Psoas muscle (tissue), 8 donors: Measurements from ENCODE around the gene CFAP74. TPM values are rescaled to one million over a fixed set of nuclear protein-coding genes. Genes with fewer than 3 reads are reported as not detected.

ENCODE experiments used
- ATAC-seq, 4 donors: fragments of 200-7000 bp; cut with Tn5 transposase; one replicate each; pipeline ENCODE4 v1.9.1; 2020; ENCODE audit warnings: moderate library complexity in 3 of 4, mild to moderate bottlenecking in 2 of 4
- DNase-seq, 2 donors: peaks; one replicate each; pipeline ENCODE4 v3.0.0-alpha.2; 2020
- H3K27ac ChIP-seq: fragments of 200-600 bp; one replicate; pipeline ENCODE4 v1.8.0; 2022
- H3K27me3 ChIP-seq, 3 donors: fragments of 200-600 bp in 1 of 3; one replicate each; pipeline versions ENCODE4 v1.6.1 to v1.8.0; 2013 to 2022; ENCODE audit warnings: low read length in 2 of 3, mild to moderate bottlenecking in 2 of 3, moderate library complexity in 1 of 3; ENCODE audit not compliant: insufficient read depth in 3 of 3
- H3K36me3 ChIP-seq, 2 donors: fragments of 200-600 bp in 1 of 2; one replicate each; pipeline versions ENCODE4 v1.6.1 to v1.8.0; 2013 to 2022; ENCODE audit warnings: low read depth in 1 of 2, mild to moderate bottlenecking in 1 of 2, moderate library complexity in 1 of 2; ENCODE audit not compliant: insufficient read depth in 1 of 2
- H3K4me1 ChIP-seq: fragments of 200-600 bp; one replicate; pipeline ENCODE4 v1.8.0; 2022
- H3K4me3 ChIP-seq: fragments of 200-600 bp; one replicate; pipeline ENCODE4 v1.8.0; 2022; ENCODE audit warnings: mild to moderate bottlenecking
- H3K9me3 ChIP-seq: fragments of 200-600 bp; one replicate; pipeline ENCODE4 v1.8.0; 2022
- WGBS, 3 donors: extraction: QIAGEN DNeasy Blood & Tissue Kit; methylation state at CpG; one replicate each; pipeline versions ENCODE4 v1.1.6 to v1.1.7; 2013; 5-methylcytosine and 5-hydroxymethylcytosine counted together
- intact Hi-C, 2 donors: fragments of 100-400 bp; cut with DNase I; formaldehyde crosslinking; loops; one replicate each; pipeline versions ENCODE4 v1.11.0 to v1.14.2; 2022
- polyA plus RNA-seq, 3 donors: library from polyadenylated mRNA; stranded (reverse); fragments of 200-250 nt; gene quantifications; one replicate each; pipeline ENCODE4 v1.2.3, GENCODE V29; 2013
- total RNA-seq, 4 donors: library from RNA; stranded (reverse); fragmentation: NEBNext Ultra II Directional in 2 of 4; extraction: Animal tissue kit (Norgen Biotek cat#: 25700) in 2 of 4; gene quantifications; one replicate each; pipeline versions ENCODE4 v1.2.1 to v1.2.4, GENCODE V29; 2021 to 2023
- TF ChIP-seq, protein P1 (sequence below): fragments of 200-600 bp; IDR thresholded peaks from one replicate; pipeline ENCODE4 v1.8.0; 2022; ENCODE audit warnings: antibody characterized with exemption
- donor health status: healthy with polysubstance abuse.
- donor health status: DM: no; HTN: no; CAD: no; lungs with moderate emphysema.
- donor health status: Bipolar disorder and iron deficiency.
- donor health status: healthy.
- donor health status: DM: yes; HTN: yes; CAD: no.
- donor health status: DM: no; HTN: no; CAD: no.
- donor health status: DM: no; HTN: no; CAD: no.
- donor health status: DM: yes; HTN: yes; CAD: no.

Gene CFAP74
- total and polyA plus RNA-seq, 7 donors, result 0.01 to 0.05 TPM; not detected in 5

DNA sequence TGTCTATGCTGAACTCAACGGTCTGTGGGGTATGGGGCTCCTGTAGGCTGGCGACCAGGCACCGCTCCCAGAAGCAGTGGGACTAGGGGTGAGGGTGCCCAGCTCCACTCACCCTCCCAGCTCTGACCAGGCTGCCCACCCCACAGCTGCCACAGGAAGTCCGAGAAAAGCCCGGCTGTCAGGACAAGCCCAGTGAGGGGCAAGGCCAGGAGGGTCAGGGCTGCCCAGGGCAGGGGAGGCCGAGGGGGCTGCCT lies 81.0 kb downstream of the CFAP74 start:
- Histone ChIP-seq H3K27ac (no peak overlapping the region), H3K36me3 (no peaks in the 10 kb centered on the region), H3K4me3 (no peak overlapping the region), H3K27me3 (peaks cover 0 to 2% (median 0%) of the 10 kb centered on the region in 3 donors), H3K4me1 (peaks cover 11% of the 10 kb centered on the region), H3K9me3 (no peaks in the 10 kb centered on the region)
- TF ChIP-seq, protein P1, sequence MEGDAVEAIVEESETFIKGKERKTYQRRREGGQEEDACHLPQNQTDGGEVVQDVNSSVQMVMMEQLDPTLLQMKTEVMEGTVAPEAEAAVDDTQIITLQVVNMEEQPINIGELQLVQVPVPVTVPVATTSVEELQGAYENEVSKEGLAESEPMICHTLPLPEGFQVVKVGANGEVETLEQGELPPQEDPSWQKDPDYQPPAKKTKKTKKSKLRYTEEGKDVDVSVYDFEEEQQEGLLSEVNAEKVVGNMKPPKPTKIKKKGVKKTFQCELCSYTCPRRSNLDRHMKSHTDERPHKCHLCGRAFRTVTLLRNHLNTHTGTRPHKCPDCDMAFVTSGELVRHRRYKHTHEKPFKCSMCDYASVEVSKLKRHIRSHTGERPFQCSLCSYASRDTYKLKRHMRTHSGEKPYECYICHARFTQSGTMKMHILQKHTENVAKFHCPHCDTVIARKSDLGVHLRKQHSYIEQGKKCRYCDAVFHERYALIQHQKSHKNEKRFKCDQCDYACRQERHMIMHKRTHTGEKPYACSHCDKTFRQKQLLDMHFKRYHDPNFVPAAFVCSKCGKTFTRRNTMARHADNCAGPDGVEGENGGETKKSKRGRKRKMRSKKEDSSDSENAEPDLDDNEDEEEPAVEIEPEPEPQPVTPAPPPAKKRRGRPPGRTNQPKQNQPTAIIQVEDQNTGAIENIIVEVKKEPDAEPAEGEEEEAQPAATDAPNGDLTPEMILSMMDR, result no peak
- ATAC-seq (no peak), DNase-seq (no peak)
- intact Hi-C loops, result no loop called here
- WGBS, 3 donors, result 62 to 74% (median 65%) methylated on average over 6 of the region's 6 CpGs

DNA sequence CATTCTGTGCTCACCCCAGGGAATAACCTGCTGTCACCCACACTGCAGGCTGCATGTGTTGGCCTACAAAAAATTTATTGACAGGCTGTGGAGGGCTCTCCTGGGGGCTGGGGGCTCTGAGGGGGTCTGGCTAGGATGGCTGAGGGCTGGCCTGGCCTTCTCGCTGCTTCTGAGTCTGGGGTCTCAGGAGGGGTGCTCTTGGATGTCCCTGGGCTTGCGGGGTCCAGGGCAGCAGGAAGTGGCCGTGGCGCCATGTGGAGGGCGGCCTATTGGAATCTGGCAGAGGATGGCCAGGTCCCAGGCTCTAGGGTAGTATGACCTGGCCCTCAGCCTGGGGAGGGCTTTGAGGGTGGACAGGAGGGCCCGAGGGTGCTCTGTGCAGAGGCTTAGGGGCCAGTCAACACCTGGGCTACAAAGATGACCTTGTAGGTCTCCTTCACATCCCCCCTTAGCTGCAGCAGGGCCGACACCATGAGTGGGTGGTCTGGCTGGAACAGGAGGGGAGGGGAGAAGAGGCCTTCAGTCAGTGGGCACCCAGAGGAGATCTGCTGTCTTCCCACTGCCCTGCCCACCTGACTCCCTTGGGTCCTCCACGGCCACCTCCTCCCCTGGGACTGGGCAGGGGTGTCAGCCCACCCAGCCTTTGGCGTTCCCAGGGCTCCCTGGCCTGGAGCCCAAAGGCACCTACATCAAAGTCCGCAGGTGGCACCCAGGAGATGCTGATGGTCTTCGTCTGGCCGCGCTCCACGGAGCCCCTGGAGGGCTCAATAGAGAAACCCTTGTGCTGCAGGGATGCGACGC lies 81.5 kb downstream of the CFAP74 start:
- intact Hi-C loops, result no loop called here
- no peak overlapping the region for H3K4me3 ChIP-seq
- H3K27ac ChIP-seq, result no peak overlapping the region
- H3K36me3 ChIP-seq, result no peaks in the 10 kb centered on the region
- no peaks in the 10 kb centered on the region for H3K9me3 ChIP-seq
- H3K4me1 ChIP-seq, result peaks cover 17% of the 10 kb centered on the region
- TF ChIP-seq, protein P1, result no peak
- DNase-seq, result no peak
- ATAC-seq, result no peak
- WGBS, 3 donors, result 87 to 91% (median 89%) methylated on average over 15 to 16 of the region's 16 CpGs
- no peaks in the 10 kb centered on the region for H3K27me3 ChIP-seq

DNA sequence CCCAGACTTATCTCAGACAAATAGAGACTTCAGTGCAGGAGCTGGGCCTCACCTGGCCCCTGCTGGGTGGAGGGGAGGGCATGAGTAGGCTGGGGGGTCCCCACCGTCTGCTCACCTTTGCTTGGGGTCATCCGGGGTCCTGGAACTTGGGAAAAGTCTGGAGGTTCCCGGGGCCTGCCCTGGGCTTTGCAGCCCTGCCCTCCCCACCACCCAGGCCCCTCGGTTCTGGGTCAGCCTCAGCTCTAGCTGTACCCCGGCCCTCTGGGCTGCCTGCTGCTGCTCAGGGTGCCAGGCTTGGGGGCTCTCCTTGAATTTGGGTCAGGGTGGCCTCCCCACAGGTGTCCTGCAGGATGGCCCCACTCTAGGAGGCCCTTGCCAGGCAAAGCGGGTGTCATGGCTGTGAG lies 82.1 kb downstream of the CFAP74 start:
- TF ChIP-seq, protein P1, result no peak
- DNase-seq, result peak in 1 of 2 donors; percentile 55
- Histone ChIP-seq H3K27me3 (no peaks in the 10 kb centered on the region), H3K9me3 (no peaks in the 10 kb centered on the region), H3K4me3 (no peak overlapping the region), H3K27ac (no peak overlapping the region), H3K4me1 (peaks cover 20% of the 10 kb centered on the region), H3K36me3 (no peaks in the 10 kb centered on the region)
- ATAC-seq, result no peak
- 81 to 90% (median 87%) methylated on average over 4 to 6 of the region's 6 CpGs for WGBS, 3 donors
- intact Hi-C loops, result no loop called here

GRCh38 chr1:1920608-1921458 lies 82.8 kb downstream of the CFAP74 start:
- no peak for ATAC-seq
- peak in 1 of 2 donors; percentile 63 for DNase-seq
- no peaks in the 10 kb centered on the region for H3K36me3 ChIP-seq
- 81 to 86% (median 81%) methylated on average over 27 of the region's 27 CpGs for WGBS, 3 donors
- TF ChIP-seq, protein P1, result no peak
- intact Hi-C loops, result no loop called here
- no peak overlapping the region for H3K4me3 ChIP-seq
- H3K9me3 ChIP-seq, result no peaks in the 10 kb centered on the region
- H3K27me3 ChIP-seq, result no peaks in the 10 kb centered on the region
- peaks cover 24% of the 10 kb centered on the region for H3K4me1 ChIP-seq
- H3K27ac ChIP-seq, result no peak overlapping the region
